Measurements from ENCODE around the gene PI16.
A peak's percentile ranks its signal among the peaks of the same experiment; 100 is the strongest.
"Not testable (repeated sequence)": the region's sequence is repeated elsewhere in the genome, so short reads cannot be mapped to it uniquely, and the experiment has no call there.

The PI16 gene

GRCh38 chr6:36929607-36930006 is 24.9 kb upstream of the PI16 start:
- DNase-seq: peak; percentile 50

GRCh38 chr6:36930483-36930882 is 24.1 kb upstream of the PI16 start:
- DNase-seq: no peak

- DNase-seq: no peak
These were observed 21.4 kb upstream of the PI16 start for GRCh38 chr6:36933102-36933501.

GRCh38 chr6:36933519-36933918 is 21.0 kb upstream of the PI16 start:
- DNase-seq: no peak

GRCh38 chr6:36934901-36935300 is 19.6 kb upstream of the PI16 start:
- DNase-seq: no peak

GRCh38 chr6:36936824-36937223 is 17.7 kb upstream of the PI16 start:
- no peak for DNase-seq

- DNase-seq: no peak
These were observed 16.6 kb upstream of the PI16 start for GRCh38 chr6:36937896-36938295.

- DNase-seq: no peak
These were observed 16.0 kb upstream of the PI16 start for GRCh38 chr6:36938536-36938935.

GRCh38 chr6:36939005-36939404 is 15.5 kb upstream of the PI16 start:
- DNase-seq: not testable (repeated sequence)

GRCh38 chr6:36940027-36940426 is 14.5 kb upstream of the PI16 start:
- DNase-seq: no peak

- not testable (repeated sequence) for DNase-seq
These were observed 13.0 kb upstream of the PI16 start for GRCh38 chr6:36941561-36941960.

GRCh38 chr6:36942329-36942728 is 12.2 kb upstream of the PI16 start:
- not testable (repeated sequence) for DNase-seq

- no peak for DNase-seq
These were observed 9.9 kb upstream of the PI16 start for GRCh38 chr6:36944650-36945049.

GRCh38 chr6:36945301-36945700 is 9.2 kb upstream of the PI16 start:
- DNase-seq: no peak

- DNase-seq: no peak
These were observed 8.0 kb upstream of the PI16 start for GRCh38 chr6:36946526-36946925.

- no peak for DNase-seq
These were observed 6.8 kb upstream of the PI16 start for GRCh38 chr6:36947570-36948351.

- DNase-seq: not testable (repeated sequence)
These were observed 5.5 kb upstream of the PI16 start for GRCh38 chr6:36949076-36949475.

GRCh38 chr6:36949636-36950035 is 4.9 kb upstream of the PI16 start:
- no peak for DNase-seq

GRCh38 chr6:36953931-36954261 is 642 bp upstream of the PI16 start:
- no peak for DNase-seq

GRCh38 chr6:36955136-36955535 is 598 bp downstream of the PI16 start:
- no peak for DNase-seq

GRCh38 chr6:36955671-36956445 is 1.3 kb downstream of the PI16 start:
- no peak for DNase-seq

- no peak for DNase-seq
These were observed 1.9 kb downstream of the PI16 start for GRCh38 chr6:36956446-36956820.

GRCh38 chr6:36957773-36958271 is 3.3 kb downstream of the PI16 start:
- DNase-seq: no peak
